NCI-H446 (cell line): ENCODE measurements around the gene CLDN15.
"Not testable (repeated sequence)": the region's sequence is repeated elsewhere in the genome, so short reads cannot be mapped to it uniquely, and the experiment has no call there.

Experiments used
- DNase-seq, 2 experiments: peaks; one replicate each; lab custom pipeline; 2025; lab: John Stamatoyannopoulos, UW

Gene CLDN15

DNA sequence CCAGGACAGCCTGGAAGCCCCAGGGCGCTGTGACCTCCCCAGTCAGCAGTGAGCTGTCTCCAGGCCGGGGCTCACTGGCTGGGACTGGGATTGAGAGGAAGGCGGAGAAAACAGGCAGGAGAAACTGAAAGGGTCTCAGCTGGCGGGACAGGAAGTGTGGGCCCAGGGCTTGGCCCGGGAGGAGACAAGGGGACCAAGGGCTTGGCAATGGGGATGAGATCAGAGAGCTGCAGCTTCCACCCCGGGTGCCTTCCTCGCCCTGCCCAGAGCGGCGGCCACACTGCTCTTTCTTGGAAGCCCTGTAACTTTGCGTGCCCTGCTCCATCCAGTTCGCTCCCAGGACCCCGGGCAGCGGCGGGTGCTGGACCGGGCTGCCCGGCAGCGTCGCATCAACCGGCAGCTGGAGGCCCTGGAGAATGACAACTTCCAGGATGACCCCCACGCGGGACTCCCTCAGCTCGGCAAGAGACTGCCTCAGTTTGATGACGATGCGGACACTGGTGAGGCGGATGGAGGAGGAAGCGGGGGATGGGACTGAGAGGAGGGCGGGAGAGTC is 15.2 kb downstream of the CLDN15 start:
- DNase-seq, result no peak

DNA sequence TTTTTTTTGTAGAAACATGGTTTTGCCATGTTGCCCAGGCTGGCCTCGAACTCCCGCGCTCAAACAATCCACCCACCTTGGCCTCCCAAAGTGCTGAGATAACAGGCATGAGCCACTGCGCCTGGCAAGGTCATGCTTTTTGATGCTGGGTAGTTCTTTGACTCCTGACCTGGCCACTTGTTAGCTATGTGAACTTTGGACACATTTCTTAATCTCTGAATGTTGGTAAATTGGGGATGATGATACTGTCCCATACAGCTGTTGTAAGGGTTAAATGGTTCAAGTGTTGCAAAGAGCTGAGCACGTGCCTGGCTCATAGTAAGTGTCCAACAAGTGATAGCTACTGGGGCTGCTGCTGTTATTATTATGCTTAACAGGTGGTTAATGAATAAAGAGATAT is 17.3 kb downstream of the CLDN15 start:
- no peak for DNase-seq

DNA sequence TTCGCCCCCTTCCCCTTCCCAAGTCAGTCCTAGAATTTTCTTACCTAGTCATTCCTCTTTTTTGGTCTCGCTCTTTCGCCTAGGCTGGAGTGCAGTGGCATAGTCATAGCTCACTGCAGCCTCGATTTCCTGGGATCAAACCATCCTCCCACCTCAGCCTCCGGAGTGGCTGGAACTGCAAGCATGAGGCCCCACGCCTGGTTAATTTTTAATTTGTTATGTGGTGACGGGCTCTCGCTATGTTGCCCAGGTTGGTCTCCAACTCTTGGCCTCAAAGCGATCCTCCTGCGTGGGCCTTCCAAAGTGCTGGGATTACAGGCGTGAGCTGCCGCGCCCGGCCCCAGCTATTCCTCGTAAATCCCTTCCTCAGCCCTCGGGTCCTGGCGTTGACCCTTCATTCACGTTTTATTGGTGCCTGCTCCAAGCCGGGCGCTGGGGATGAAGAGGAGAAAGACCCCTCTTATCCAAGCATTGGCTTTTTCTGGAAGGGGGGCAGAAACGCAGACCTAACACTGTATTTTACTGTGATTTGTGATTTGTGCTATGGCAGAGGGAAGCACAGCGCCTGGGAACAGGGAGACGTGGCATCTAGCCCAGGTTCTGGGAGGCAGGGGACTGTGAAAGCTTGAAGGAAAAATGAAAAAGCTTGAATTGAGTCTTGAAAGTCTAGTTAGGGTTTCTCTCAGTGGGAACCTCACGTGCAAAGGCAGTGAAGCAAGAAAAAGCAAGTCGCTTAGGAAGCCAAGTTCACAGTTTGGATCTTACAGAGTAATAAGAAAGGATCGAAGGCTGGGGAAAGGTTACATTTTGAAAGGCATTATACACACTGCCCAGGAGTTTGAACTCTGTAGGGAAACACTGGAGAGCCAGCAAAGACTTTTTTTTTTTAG is 19.1 kb downstream of the CLDN15 start:
- no peak for DNase-seq

DNA sequence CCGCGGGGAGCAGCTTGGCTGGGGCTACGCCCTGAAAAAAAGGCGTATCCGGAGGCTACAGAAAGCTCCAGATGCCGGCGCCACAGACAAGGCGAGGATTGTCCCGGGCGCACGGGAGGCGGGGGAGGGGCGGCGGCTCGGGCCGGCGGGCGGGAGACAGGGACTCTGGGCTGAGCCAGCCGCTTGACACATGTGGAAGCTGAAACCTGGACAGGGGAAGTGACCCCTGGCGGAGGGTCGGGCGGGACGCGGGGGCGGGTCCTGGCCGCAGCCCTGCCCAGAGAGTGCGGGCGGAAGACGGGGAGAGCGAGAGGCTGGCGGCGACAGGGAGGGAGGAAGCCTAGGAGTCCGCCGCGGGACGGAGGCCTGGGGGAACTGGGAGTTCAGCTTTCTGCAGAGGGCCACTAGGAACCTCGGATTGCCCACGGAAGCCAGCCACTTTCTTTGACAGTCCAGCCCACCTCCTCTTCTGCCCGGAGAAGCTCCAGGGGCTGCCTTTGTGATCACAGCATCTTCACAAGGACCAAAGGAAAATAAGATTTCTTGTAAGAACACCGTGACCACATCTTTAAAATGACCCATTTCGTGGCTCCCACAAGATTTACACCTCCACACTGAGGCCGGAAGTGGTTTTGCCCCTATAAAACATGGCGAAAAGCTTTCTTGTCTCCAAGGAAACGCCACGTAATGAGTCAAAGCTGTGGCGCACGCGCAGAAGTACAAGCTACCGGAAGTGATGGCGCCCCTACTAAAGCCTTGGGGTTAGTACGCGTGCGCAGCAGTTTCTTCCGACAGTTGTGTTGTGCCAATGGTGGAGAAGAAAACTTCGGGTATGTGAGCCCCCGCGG is 20.0 kb downstream of the CLDN15 start, which contains the start of the genes PLOD3 and ZNHIT1:
Gene PLOD3, minus strand, starts transcription at position 194 of the 848 bp plus-strand sequence. CDS start 307 bp downstream, outside the sequence.
Gene ZNHIT1, plus strand, starts transcription at position 778 of the 848 bp plus-strand sequence. Its CDS starts 31 bp downstream, at position 809.
- peak; percentile 93 to 97 for DNase-seq

DNA sequence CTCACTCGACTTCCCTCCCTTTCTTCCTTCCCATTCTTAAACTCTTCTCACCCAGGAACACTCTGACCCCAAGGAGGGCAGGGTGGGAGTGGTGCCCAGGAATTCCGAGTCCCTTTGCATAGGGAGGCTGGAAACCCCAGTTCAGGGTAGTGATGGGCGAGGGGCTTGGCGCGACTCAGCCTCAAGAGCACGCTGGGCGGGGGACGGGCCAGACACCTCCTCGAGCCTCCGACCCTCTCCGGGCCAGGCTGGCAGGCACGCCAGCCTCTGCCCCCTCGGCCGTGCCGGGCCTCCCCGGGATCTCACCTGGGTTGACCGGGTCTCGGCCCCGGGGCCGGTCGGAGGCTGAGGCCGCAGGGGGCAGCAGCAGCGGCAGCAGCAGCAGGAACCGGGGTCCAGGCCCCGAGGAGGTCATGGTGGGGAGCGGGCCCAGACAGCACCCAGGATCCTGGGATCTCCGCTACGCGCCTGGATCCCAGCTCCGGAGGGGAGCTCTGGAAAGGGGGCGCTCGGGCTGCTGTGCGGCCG is 20.7 kb downstream of the CLDN15 start:
- DNase-seq, result no peak

DNA sequence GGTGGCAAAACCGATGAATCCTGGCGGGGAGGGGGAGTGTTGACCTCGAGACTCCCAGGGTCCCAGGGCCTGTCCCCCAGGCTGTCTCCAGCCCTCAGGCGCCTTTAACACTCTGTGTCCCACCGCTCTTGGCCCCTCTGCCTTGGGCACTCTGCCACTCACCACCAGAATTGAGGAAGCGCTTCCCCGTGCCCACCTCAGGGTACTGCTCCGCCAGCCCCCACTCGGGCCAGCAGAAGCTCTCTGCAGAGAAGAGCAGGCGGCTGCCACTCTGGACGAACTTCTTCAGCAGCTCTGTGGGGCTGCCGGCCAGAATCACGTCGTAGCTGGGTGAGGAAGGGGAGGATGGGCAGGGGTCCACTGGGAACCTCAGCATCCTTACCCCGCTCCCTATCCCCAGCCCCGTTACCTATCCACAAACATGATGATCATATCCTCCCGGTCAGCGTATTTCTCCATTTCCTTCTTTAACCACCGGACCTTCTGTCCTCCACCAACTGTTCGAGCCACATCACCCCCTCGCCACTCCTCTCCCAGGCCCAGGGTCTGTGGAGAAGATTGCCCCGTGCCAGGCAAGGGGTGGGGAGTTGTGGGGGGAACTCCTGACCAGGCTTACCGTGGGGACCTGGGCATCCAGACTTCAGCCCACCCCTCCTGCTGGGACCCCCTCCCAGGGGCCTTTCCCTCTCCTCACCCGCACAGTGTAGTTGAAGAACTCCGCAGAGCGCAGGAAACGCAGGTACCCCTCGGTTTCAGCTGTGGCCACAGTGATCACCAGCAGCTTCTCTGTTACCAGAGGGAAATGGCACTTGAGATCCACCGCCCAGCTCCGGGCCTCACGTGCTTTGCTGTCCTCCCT is 21.4 kb downstream of the CLDN15 start:
- DNase-seq, result no peak

DNA sequence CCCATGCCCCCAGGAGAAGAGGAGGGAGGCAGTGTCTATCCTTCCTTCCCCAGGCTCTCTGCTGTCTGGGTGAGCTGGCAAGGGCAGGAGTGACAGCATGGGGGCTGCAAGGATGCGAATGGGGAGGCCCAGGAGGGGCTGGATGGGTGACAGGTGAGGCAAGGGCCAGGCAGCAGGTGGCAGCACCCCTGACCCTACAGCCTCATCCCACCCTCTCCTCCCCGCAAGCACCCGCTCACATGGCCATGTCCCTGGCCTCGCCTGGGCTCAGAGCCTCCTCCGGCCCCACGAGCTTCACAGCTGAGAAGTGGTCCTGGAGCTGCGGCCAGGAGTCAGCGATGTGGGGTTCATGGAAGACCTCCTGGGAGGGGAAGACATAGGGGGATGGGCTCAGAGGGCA is 25.6 kb downstream of the CLDN15 start:
- DNase-seq, result no peak

DNA sequence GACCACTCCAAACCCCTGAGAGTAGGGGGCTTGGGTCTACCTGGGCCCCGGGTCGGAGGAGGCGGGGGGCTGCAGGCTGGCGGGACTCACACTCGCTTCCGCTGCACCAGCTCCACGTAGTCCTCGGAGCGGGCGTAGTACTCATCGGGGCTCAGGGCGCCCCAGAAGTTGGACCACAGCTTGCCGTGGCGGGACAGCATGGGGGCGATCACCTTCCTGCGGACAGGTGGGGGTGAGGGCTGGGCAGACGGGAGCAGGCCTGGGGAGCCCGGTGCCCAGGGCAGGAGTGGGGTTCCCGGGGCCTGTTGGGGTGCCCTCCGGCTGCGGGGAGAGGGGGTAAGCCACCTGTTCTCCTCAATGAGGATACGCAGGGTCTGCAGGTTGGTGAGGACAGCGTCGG is 26.1 kb downstream of the CLDN15 start:
- DNase-seq, result no peak

DNA sequence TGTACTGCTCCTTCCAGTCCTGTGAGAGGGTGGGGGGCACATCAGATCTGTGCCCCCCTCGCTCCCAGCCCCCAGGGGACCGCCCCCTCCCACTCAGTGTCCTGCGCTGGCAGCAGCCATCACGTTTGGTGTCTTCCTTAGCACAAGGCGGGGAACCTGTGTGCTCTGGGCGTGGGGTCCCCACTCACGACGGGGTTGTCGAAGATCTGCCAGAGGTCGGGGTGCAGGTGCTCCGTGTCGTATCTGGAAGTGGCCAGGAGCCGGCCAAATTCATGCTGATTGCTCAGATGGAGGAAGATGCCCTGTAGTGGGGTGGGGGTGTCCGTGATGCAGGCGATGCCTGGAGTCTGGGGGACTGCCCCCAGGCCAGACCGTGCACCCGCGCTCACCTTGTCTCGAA is 27.5 kb downstream of the CLDN15 start:
- DNase-seq, result no peak

DNA sequence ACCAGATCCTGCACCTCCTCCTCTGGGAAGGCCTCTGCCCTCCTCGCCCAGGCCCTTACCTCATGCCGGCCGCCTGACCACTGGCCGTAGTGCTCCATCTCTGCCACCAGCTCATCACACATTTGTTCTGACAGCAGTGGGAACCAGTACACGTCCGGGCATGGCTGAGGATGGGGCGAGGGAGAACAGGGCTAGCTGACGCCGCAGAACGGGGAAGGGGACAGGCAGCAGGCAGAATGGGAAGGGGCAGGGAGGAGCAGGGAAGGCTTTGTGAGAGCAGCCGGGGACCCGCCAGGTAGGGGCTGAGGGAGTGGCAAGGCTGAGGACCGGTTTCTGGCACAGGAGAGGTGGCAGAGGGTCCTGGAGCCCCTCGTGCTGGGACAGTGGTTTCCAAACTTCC is 28.8 kb downstream of the CLDN15 start:
- DNase-seq, result no peak

DNA sequence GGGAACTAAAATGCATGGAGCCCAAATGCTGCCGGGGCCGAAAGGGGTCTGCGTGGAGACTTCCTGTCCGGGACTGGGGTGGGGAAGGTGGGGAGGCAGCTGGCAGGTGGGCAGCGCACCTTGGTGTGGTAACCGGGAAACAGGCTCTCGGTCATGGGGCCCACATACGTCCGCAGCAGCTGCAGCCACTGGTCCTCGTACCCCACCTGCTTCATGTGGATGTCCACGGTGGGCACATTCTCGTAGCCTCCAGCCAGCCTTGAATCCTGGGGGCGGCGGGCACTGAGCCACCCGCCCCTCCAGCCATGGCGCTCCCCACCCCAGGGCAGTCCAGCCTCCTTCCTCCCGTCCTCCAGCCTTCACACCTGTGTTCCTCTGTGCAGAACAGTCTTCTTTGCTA is 30.1 kb downstream of the CLDN15 start:
- DNase-seq, result no peak

DNA sequence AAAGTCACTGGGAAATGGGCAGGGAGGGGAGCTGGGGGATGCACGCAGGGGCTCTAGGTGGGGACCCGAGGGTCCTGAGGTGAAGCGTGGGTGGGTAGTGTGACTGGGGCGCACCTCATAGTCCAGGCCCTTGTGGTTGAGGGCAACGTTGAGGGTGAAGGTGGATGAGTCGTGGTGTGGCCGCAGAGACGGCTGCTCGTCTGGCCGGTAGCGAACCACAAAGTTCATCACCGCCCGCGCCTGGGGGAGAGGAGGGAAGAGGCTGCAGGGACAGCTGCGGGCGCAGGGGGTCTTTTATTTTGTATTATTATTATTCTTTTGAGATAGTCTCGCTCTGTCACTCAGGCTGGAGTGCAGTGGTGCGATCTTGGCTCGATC is 30.9 kb downstream of the CLDN15 start:
- no peak for DNase-seq

DNA sequence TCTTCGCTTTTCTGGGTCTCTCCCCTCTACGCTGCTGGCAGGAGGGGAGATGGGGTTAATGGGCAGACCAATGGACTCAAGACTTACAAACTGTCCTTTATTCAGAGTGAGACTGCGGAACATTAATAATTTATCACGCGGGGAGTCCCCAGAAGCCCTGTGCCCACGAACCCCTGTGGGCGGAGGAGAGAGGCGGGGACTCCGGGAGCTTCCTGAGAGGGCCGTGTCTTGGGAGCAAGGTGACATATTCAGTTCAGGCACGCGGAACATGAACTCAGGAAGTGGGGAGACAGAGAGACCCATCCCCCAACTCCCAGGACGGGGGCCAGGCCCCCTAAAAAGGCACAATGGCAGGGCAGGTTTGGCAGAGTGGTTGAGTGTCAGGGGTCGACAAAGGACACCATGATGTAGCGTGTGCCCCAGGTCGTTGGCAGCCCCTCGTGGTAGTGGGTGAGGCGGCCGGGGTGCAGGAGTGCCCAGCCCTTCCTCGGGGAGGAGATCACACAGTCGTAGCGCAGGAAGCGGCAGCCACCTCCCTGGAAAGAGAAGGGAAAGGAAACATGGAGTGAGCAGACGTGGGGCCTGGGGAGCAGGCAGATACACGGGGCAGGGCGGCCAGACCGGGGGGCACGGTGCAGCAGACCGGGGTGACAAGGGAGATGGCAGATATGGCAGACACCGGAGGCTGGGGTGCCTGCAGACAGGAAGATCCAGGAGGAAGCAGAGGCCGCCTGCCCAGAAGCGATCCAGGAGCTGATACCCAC is 31.5 kb downstream of the CLDN15 start:
- DNase-seq, result no peak

DNA sequence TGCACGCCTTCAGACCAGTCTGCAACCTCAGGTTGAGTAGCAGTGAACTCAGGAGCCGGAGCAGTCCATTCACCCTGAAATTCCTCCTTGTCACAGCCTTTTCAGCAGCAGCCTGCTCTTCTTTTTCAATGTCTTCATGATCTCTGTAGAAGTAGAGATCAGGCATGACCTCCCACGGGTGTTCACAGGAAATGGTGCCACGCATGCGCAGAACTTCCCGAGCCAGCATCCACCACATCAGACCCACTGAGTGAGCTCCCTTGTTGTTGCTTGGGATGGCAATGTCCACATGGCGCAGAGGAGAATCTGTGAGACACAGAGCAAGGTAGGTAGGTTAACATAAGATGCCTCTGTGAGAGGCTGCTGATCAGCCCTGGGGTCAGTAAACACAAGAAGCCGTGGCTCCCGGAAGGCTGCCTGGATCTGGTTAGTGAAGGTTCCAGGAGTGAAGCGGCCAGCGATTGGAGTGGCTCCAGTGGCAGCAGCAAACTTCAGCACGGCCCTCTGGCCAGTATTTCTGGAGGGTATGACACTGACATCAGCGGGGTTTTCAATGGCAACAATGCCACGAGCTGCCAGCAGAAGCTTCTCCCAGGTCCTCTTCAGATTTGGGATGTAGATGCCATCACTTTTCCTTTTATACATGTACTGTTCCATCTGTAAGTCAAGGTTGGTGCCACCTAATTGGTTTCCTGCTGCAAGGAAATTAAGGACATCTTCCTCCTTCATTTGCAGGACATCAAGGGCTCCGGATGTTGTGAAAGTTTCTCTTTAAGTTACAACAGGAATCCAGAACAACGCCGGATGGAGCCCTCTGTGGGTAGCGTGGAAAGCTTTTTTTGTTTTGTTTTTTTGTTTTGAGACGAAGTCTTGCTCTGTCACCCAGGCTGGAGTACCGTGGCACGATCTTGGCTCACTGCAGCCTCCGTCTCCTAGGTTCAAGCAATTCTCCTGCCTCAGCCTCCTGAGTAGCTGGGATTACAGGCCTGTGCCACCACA is 33.6 kb downstream of the CLDN15 start:
- DNase-seq, result not testable (repeated sequence)

DNA sequence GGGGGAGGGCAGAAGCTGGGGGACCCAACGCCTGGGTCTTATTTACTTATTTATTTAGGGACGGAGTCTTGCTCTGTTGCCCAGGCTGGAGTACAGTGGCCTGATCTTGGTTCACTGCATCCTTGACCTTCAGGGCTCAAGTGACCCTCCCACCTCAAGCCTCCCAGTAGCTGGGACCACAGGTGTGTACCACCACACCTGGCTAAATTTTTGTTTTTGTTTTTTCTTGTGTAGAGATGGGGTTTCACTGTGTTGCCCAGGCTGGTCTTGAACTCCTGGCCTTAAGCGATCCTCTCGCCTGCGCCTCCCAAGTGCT is 35.0 kb downstream of the CLDN15 start:
- no peak for DNase-seq

DNA sequence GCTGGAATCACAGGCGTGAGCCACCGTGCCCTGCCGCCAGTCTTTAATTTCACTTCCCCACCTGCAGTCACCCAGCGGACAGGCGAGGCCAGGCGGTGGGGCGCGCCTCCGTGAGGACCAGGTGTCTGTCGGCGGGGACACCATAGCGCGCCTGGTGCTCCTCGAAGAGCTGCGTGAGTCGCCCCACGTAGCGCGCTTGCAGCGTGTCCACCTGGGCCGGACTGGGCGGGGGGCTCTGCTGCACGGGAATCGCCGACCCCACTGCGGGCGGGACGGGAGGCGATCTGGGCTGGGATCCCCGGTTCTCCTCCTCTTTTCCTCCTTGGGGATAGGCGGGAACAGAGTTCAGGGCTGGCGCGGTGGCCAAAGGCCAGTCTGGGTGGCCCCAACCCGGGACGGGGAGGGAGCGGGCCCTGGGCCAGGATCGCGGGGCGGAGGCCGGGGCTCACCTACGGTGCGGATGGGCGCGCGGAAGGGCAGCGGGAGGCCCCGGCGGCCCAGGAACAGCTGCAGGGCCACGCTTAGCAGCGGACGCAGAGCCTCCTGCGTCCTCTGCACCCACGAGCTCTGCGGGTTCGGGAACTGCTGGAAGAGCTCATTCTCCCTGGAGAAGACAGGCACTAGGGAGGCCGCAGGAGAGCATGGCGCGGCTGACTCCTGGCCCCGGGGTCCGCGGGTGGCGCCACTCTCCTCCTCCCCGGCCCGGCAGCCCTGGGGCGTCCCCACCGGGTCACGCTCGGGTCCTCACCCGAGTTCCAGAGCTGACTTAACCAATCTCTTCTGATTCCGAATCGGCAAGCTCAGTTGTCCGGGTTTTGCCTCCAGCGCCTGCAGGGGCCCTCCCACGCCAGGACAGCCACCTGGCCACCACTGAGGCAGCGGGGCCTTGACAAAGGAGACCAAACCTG is 35.7 kb downstream of the CLDN15 start:
- no peak for DNase-seq

DNA sequence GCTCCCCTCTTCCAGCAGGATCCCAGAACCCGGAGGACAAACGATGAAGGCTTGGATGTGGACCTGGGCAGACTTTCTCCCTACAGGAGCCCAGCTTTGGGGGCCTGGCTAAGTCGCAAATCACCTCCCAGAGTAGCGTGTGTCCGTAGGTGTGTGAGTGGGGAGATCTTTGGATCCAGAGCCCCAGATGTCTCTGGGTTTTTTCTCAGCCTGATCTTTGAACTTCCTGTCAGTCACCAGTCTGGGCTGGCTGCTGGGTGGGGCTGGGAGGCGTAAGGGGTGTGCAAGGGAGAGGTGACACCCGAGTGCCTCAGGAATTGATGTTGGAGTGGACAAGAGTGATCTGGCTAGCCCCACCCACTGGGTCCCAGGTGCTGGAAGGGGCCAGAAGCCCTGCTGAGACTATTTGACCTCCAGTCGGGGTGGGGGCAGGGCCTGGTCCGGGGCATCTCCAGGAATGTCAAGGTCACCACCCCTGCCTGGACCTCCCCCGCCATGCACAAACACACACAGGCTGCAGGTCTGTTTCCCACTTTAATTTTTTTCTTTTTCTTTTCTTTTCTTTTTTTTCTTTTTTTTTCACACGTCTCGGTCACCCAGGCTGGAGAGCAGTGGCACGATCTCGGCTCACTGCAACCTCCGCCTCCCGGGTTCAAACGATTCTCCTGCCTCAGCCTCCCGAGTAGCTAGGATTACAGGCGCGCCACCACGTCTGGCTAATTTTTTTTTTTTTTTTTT is 36.6 kb downstream of the CLDN15 start, which contains the start of gene MOGAT3:
Gene MOGAT3, minus strand, starts transcription at position 175 of the 738 bp plus-strand sequence. CDS start 182 bp downstream, outside the sequence.
- no peak for DNase-seq

DNA sequence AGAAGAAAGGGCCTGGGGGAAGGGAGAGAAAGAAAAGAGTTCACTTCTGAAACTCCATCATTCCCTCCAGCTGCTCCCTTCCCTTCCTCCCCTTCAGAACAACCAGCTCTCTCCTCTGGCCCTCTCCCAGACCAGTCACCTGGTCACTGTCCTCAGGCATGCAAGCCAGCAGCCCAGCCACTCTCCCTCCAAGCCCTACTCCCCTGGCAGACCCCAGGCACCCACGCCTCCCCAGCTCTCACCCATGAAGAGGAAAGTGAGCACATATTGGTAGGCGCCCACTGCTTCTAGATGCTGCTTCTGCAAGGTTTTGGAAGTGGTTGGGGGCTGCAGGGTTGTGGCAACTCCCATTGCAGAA is 37.1 kb downstream of the CLDN15 start:
- no peak for DNase-seq
